Suppressor macrophage (primary cell): ENCODE data around the gene TRABD2A.
"Not testable (repeated sequence)": the region's sequence is repeated elsewhere in the genome, so short reads cannot be mapped to it uniquely, and the experiment has no call there.

Source experiments
- DNase-seq, 4 experiments: peaks; one replicate each; pipeline ENCODE4 v3.0.0-alpha.2; 2020 to 2022

TRABD2A gene

DNA sequence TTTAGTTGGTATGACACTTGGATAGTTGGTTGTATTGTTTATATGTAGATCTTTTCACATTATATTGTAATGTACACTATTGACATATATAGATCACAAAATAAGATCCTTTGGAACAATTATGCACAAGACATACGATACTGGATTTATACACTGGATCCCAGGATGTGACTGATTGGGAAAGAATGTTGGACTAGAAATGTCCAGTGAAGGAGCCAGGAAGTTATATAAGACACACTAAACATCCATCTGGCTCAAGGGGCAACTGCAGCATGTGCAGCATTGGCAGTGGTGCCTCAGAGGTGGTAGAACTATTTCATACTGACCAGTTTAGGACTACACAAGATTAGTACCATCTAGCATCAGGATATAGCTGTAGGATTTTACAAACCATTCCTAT lies 104.9 kb downstream of the TRABD2A start:
- DNase-seq = no peak

DNA sequence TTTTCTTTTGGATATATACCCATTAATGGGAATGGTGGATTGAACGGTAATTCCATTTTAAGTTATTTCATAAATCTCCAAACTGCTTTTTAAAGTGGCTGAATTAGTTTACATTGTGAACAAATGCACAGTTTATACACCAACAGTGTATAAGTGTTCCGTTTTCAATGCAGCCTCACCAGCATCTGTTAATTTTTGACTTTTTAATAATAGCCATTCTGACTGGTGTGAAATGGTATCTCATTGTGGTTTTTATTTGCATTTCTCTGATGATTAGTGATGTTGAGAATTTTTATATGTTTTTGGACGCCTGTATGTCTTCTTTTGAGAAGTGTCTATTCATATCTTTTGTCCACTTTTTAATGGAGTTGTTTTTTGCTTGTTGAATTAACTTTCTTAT lies 107.3 kb downstream of the TRABD2A start:
- DNase-seq = not testable (repeated sequence)
